ENCODE data around the gene TEKT1.
"Not testable (repeated sequence)": the region's sequence is repeated elsewhere in the genome, so short reads cannot be mapped to it uniquely, and the experiment has no call there.

Gene TEKT1

DNA sequence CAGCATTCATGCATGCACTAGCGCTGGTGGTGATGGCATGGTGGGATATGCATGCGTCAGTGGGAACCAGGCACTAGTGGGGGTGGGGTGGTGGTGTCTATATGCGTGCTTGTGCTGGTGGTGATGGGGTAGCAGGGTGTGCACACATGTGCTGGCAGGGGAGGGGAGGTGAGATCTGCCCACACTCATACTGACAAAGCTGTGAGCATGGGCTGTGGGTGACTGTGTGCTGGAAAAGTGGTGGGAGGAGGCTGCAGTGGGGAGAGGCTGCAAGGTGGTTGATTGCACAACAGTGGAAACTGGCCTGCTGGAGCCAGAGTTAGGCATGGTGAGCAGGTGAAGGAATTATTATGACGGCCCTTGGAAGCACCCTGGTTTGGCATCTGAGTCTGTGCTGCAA is 31.3 kb upstream of the TEKT1 start:
- H3K4me1 Mint-ChIP-seq = no peaks in the 10 kb centered on the region
- H3K27ac Mint-ChIP-seq = no peak overlapping the region
- peaks cover 18% of the 10 kb centered on the region for H3K27me3 Mint-ChIP-seq (ENCODE audit: low read depth)
- TF ChIP-seq, protein P1, sequence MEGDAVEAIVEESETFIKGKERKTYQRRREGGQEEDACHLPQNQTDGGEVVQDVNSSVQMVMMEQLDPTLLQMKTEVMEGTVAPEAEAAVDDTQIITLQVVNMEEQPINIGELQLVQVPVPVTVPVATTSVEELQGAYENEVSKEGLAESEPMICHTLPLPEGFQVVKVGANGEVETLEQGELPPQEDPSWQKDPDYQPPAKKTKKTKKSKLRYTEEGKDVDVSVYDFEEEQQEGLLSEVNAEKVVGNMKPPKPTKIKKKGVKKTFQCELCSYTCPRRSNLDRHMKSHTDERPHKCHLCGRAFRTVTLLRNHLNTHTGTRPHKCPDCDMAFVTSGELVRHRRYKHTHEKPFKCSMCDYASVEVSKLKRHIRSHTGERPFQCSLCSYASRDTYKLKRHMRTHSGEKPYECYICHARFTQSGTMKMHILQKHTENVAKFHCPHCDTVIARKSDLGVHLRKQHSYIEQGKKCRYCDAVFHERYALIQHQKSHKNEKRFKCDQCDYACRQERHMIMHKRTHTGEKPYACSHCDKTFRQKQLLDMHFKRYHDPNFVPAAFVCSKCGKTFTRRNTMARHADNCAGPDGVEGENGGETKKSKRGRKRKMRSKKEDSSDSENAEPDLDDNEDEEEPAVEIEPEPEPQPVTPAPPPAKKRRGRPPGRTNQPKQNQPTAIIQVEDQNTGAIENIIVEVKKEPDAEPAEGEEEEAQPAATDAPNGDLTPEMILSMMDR (IDR thresholded peaks at IDR 0.05; ENCODE audit: unreplicated experiment in 3 of 3) = no peak
- peaks cover 7% of the 10 kb centered on the region for H3K9me3 Mint-ChIP-seq
- no peaks in the 10 kb centered on the region for H3K36me3 Mint-ChIP-seq (ENCODE audit: low read depth)
- H3K4me3 Mint-ChIP-seq = no peak overlapping the region

DNA sequence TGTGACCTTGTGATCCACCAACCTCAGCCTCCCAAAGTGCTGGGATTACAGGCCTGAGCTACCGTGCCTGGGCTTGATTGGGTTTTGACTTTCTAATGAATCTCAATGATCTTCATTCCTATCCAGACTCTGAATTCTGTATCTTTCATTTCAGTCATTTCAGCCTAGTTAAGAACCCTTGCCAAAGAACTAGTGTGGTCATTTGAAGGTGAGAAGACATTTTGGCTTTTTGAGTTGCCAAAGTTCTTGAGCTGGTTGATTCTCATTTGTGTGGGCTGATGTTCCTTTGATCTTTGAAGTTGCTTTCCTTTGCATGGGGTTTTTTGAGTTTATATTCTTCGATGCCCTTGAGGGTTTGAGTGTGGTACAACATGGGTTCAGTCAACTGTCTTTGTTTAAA is 30.6 kb upstream of the TEKT1 start:
- Mint-ChIP-seq H3K36me3 (ENCODE audit: low read depth) (no peaks in the 10 kb centered on the region), H3K27ac (no peak overlapping the region), H3K4me1 (no peaks in the 10 kb centered on the region), H3K27me3 (ENCODE audit: low read depth) (peaks cover 18% of the 10 kb centered on the region), H3K9me3 (peaks cover 7% of the 10 kb centered on the region), H3K4me3 (no peak overlapping the region)
- TF ChIP-seq, protein P1 (IDR thresholded peaks at IDR 0.05; ENCODE audit: unreplicated experiment in 3 of 3) = no peak

DNA sequence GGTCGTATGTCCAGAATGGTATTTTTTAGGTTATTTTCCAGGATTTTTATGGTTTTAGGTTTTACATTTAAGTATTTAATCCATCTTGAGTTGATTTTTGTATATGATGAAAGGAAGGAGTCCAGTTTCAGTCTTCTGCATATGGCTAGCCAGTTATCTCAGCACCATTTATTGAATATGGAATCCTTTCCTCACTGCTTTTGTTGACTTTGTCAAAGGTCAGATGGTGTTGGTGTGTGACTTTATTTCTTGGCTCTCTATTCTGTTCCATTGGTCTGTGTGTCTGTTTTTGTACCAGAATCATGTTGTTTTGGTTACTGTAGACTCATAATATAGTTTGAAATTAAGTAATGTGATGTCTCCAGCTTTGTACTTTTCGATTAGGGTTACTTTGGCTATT is 26.4 kb upstream of the TEKT1 start:
- Mint-ChIP-seq H3K27ac (no peak overlapping the region), H3K4me1 (no peaks in the 10 kb centered on the region), H3K4me3 (no peak overlapping the region), H3K27me3 (ENCODE audit: low read depth) (peaks cover 14% of the 10 kb centered on the region), H3K36me3 (ENCODE audit: low read depth) (no peaks in the 10 kb centered on the region), H3K9me3 (peaks cover 7% of the 10 kb centered on the region)
- TF ChIP-seq, protein P1 (IDR thresholded peaks at IDR 0.05; ENCODE audit: unreplicated experiment in 3 of 3) = no peak

DNA sequence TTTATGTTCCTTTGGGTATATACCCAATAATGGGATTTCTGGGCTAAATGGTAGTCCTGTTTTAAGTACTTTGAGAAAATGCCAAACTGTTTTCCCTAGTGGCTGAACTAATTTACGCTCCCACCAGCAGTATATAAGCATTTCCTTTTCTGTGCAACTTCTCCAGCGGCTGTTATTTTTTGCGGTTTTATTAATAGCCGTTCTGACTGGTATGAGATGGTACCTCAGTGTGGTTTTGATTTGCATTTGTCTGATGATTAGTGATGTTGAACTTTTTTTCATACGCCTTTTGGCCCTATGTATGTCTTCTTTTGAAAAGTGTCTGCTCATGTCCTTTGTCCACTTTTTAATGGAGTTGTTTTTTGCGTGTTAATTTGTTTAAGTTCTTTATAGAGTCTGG is 25.8 kb upstream of the TEKT1 start:
- Mint-ChIP-seq H3K27me3 (ENCODE audit: low read depth) (peaks cover 11% of the 10 kb centered on the region), H3K36me3 (ENCODE audit: low read depth) (no peaks in the 10 kb centered on the region), H3K9me3 (peaks cover 7% of the 10 kb centered on the region), H3K27ac (no peak overlapping the region), H3K4me3 (no peak overlapping the region), H3K4me1 (no peaks in the 10 kb centered on the region)
- TF ChIP-seq, protein P1 (IDR thresholded peaks at IDR 0.05; ENCODE audit: unreplicated experiment in 3 of 3) = no peak

DNA sequence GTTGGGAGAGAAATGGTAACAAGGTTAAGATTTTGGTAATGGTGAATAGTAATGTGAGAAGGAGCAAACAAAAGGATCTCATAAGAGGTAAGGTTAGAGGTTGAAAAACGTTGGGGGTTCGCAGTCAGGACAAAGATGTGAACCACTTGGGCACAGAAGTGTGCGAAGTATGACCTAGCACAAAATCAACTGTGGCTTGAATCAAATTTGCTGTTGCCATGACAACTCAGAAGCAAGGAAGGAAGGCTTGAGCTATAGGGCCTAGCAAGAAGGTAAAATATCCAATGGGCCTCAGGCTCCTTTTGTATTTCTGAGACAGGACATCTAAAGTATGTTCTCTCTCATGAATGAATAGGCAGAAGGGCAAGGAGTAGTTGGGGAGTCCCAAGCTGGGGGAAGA is 24.5 kb upstream of the TEKT1 start:
- Mint-ChIP-seq H3K9me3 (peaks cover 5% of the 10 kb centered on the region), H3K4me3 (no peak overlapping the region), H3K4me1 (no peaks in the 10 kb centered on the region), H3K27me3 (ENCODE audit: low read depth) (peaks cover 17% of the 10 kb centered on the region), H3K36me3 (ENCODE audit: low read depth) (no peaks in the 10 kb centered on the region), H3K27ac (no peak overlapping the region)
- TF ChIP-seq, protein P1 (IDR thresholded peaks at IDR 0.05; ENCODE audit: unreplicated experiment in 3 of 3) = no peak

DNA sequence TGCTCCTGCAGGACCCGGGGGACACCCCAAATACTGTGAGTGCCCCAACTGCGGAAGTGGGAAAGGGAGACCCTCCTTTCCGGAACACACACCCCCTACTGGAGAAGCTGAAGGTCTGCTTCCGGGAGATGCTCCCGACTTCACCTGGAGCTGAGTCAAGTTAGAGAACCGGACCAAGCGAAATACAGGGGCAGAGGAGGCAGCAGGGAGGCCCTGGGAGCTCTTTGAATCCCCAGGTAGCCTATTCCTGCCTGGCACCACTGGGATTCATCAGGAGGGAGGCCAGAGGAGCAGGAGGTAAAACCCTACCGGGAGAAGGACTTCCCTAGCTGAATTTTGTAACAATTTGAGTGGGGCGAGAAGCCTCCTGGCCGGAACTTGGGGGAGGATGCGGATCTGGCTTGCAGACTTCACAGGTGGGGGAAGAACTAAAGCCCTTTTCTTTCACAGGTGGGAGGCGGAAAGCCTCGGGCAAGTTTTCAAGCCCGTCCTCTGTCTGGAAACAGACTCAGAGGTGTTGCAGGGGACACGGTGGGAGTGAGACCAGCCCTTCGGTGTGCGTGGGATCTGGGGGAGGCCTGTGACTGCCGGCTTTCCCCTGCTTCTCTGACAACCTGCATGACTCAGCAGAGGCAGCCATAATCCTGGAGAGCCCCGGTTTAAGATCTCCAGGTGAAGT is 22.4 kb upstream of the TEKT1 start:
- Mint-ChIP-seq H3K27me3 (ENCODE audit: low read depth) (peaks cover 27% of the 10 kb centered on the region), H3K4me1 (no peaks in the 10 kb centered on the region), H3K9me3 (peaks cover 2% of the 10 kb centered on the region), H3K27ac (peak overlapping the region in 2 of 3 experiments; percentile 76 to 83), H3K4me3 (peak overlapping the region; percentile 83), H3K36me3 (ENCODE audit: low read depth) (no peaks in the 10 kb centered on the region)
- TF ChIP-seq, protein P1 (IDR thresholded peaks at IDR 0.05; ENCODE audit: unreplicated experiment in 3 of 3) = peak; percentile 9 to 41 (median 23)

DNA sequence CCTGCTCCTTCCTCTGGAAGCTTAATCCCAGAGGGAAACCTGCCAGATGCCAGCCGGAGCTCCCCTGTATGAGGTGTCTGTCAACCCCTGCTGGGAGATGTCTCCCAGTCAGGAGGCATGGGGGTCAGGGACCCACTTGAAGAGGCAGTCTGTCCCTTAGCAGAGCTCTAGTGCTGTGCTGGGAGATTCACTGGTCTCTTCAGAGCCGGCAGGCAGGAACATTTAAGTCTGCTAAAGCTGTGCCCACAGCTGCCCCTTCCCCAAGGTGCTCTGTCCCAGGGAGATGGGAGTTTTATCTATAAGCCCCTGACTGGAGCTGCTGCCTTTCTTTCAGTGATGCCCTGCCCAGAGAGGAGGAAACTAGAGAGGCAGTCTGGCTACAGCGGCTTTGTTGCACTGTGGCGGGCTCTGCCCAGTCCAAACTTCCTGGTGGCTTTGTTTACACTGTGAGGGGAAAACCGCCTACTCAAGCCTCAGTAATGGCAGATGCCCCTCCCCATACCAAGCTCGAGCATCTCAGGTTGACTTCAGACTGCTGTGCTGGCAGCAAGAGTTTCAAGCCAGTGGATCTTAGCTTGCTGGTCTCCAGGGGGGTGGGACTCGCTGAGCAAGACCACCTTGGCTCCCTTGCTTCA is 17.1 kb upstream of the TEKT1 start:
- not testable (repeated sequence) for H3K36me3 Mint-ChIP-seq (ENCODE audit: low read depth); H3K4me1 Mint-ChIP-seq; H3K9me3 Mint-ChIP-seq; H3K27ac Mint-ChIP-seq; H3K4me3 Mint-ChIP-seq
- peaks cover 51% of the 10 kb centered on the region for H3K27me3 Mint-ChIP-seq (ENCODE audit: low read depth)

DNA sequence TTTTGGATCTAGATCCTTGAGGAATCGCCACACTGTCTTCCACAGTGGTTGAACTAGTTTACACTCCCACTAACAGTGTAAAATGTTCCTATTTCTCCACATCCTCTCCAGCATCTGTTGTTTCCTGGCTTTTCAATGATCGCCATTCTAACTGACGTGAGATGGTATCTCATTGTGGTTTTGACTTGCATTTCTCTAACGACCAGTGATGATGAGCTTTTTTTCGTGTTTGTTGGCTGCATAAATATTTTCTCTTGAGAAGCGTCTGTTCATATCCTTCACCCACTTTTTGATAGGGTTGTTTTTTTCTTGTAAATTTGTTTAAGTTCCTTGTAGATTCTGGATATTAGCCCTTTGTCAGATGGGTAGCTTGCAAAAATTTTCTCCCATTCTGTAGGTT is 14.6 kb upstream of the TEKT1 start:
- H3K27me3 Mint-ChIP-seq (ENCODE audit: low read depth) = peaks cover 63% of the 10 kb centered on the region
- not testable (repeated sequence) for H3K36me3 Mint-ChIP-seq (ENCODE audit: low read depth); H3K27ac Mint-ChIP-seq; H3K9me3 Mint-ChIP-seq; H3K4me3 Mint-ChIP-seq; H3K4me1 Mint-ChIP-seq

All from nephron (organoid).